Activated T-helper 9 cell treated with anti-CD3 and anti-CD28 coated beads, Interleukin-2, amount 50 U/mL, for 16 hours (primary cell): Measurements from ENCODE around the gene GDPD3.
A peak's percentile ranks its signal among the peaks of the same experiment; 100 is the strongest.

Source experiments
- DNase-seq: peaks from one replicate; pipeline ENCODE4 v3.0.0-alpha.2; 2020; ENCODE audit warnings: low read depth

GDPD3 gene

DNA sequence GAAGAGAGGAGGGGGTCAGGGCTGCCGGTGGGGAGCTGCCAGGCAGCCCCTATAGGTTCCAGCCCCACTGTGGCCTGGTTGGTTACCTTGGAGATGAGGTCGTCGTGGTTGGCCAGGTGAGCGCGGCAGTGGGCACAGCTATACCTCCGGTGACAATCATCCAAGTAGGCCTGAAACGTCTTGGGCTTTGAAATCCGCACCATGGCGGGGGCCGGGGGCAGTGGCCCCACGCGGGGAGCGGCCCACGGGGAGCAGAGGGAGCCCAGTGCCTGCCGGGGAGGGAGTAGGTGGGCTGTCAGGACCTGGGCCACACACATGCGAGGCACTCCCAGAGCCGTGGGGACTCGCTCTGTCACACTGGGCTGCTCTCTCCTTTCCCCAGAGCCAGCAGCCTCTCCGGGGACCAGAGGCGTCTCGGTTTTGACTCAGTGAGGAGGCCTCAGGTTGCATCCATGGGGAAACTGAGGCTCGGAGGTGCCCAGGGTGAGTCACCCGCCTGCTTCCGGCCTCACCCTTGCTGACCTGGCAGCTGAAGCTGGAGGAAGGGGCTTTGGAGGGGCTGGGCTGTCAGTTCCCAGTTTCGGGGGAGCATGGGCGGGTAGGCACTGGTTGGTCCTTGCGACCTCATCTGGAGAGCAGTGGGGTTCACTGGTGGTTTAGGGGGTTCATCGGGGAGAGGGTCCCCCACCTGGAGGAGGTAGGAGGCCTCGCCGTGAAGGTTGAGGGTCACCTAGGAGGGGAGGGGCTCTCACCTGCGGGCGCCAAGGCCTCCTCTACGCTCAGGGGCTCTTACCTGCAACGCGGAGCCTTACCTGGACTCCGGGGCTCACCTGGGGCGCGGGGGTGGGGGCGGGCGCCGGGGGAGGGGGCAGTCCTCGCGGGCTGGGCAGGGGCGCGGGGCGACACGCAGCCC is 17.9 kb downstream of the GDPD3 start:
- no peak for DNase-seq

DNA sequence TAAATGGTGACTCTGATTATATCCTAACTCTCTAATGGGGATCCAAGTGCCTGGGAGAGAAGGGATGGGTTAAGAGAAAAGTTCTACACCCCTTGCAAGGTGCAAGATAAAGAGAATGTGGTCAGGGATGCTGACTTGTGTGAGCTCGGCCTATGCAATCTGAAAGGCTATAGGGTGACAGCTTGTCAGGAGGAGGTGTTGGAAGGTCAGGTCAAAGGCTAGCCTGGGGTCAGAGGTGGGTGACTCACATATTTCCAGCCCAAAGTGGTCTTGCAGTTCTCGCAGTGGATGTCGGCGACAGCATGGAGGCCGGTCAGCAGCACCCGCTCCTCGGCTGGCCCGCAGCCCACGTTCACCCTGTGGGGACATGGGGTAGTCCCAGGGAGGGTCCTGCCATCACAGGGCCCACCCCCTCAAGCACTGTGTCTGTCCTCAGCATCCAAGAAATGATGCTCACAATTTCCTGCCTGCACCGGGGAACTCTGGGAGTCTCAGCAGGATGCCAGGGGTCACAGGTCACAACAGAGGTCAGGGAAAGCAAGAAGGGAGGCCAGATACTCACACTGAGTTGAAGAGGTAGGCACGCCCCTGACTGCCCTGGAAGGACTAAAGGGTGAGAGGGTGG is 18.7 kb downstream of the GDPD3 start:
- no peak for DNase-seq

DNA sequence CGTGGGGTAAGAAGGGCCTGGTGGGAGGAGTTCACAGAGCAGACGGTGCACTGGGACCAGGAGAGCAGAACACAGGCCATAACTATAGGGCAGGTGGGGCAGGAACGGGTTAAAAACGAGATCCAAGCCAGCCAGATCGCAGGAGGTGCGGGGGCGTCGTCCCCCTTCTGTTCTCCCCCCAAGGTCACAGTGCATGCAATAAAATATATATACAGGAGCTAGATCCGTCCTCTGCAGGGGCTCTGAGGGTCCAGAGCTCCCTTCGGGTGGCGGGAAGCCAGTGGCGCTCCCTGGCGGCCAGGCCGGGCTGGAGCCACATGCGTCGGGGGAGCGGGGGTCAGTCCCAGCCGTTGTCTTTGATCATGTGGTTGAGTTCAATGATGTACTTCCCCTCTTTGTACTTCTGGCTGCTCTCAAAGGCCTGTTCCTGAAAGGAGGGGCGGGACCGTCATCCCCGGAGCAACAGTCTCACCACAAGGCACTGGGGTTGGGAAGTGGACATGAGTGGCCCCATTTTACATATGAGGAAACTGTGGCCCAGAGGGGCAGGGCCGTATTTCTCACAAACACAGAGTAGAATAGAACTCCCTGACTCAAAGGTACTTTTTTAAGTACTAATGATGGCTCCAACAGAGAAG is 20.8 kb downstream of the GDPD3 start:
- peak; percentile 49 for DNase-seq

DNA sequence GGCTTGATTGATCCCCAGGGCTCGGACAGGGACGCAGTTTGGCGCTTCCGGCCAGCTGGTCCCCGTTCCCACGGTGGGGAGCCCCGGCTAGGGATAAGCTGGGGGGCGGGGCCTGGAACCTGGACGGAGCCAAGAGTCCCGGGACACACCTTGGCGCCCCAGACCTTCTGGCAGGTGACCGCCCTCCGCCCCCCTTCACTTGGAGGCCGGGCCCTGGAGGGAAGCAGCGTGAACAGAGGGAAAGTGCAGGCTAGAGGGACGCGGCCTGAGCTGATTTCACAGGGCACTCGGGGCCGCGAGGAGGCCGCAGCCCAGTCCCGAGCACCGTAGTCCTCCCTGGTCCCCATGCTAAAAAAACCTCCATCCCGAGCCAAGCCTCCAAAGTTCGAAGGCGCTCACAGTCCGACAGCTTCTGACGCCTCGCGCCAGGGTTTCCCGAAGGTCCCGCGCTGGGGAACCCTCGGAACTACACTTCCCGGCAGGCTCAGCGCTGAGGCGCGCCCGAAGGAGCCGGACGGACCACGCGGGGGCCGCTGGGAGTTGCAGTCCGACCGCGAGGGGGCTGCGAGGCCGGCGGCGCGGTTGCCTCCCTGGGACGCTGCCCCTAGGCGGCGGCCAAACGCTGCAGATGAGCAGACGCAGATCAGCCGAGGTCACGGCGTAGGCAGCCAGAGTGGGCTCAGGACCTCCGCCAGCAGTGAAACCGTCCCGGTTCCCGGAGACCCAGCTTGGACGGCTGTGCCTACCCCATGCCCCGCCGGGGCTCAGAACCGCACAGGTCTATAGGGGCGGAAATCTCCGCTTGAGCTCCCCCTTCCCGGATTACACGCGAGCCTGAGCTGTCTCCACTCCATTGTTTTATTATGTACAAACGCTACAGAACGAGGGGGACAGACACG is 21.6 kb downstream of the GDPD3 start, which contains the start of gene TBX6:
TBX6 (minus strand) TSS at position 451 of the 899 bp plus-strand sequence. CDS start 731 bp downstream, outside the sequence.
- peak; percentile 92 for DNase-seq

DNA sequence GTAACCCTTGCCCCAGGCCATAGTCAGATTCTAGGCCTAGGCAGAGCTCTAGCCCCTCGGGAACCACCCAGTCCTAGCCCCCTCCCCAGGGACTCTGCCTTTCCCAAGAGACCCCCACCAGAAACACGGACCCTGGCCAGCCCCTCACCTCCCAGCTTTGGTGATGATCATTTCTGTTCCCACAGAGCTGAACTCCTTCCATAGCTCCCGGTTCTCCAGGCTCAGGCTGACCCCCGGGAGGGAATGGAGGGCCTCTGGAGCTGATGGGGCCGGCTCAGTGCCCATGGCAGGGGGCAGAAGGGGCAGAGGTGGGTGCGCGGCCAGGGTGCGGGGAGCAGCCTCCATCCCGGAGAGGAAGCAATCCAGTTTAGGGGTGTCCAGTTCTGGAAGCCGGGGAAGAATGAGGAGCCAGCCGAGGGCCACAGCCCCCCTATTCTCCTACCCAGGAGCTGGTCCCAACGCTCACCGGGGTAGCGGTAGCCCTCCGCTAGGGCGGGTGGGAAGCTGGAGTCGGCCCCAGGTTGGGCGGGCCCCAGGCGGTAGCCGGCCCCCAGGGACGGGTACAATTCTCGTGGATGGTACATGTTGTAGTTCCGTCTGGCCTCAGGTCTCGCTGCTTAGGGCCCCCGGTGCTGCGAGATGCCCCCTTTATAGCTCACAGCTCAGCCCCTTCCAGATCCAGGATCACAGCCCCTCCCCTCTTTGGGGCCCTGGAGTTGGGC is 22.6 kb downstream of the GDPD3 start:
- DNase-seq: no peak

DNA sequence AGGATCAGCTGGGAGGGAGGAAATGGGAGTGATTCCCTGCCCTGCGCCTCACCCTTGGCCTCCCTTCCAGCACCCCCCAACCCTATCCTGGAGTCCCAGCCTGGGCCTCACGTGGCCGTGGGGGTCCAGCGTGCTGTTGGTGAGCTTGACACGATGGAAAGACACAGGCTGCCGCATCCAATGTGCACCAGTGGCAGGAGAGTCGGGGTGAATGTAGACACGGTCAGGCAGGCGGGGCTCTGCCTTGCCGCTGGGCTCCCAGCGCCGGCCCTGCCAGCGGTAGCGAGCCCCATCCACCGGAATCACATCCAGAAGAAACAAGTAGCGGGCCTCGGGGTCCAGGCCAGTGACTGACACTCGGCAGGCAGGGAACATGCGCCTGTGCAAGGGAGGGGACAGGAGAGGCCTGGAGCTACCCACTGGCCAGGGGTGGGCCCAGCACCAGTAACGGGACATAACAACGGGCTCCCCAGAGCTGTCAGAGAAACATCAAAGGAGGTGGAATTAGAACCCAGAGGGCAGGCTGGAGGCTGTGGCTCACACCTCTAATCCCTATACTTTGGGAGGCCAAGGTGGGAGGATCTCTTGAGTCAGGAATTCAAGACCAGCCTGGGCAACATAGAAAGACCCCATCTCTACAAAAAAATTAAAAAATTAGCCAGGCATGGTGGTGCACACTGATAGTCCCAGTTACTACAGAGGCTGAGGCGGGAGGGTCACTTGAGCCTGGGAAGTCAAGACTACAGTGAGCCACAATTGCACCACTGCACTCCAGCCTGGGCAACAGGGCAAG is 24.3 kb downstream of the GDPD3 start:
- no peak for DNase-seq

DNA sequence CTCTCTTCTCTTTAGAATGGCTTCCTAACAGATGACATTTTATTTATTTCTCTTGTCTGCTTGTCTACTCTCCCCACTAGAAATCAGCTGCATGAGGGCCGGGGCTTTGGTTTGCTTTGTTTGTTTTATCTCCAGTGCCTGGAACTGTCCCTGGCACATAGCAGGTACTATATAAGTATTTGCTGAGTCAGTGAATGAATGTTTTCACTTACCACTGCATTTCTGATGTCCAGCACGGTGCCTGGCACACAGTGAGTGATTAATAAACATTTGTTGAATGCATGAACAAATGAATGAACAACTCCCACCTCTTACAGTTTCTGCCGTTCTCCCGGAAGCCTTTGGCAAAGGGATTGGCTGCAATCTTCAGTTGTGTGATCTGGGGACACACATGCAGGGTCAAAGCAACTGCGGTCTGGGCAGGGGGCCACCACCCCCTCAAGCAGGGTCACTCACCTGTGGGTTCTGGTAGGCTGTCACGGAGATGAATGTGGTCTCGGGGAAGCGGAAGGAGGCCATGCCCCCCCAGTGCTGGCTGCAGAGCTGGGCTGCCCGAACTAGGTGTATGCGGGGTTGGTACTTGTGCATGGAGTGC is 25.0 kb downstream of the GDPD3 start:
- DNase-seq: no peak

DNA sequence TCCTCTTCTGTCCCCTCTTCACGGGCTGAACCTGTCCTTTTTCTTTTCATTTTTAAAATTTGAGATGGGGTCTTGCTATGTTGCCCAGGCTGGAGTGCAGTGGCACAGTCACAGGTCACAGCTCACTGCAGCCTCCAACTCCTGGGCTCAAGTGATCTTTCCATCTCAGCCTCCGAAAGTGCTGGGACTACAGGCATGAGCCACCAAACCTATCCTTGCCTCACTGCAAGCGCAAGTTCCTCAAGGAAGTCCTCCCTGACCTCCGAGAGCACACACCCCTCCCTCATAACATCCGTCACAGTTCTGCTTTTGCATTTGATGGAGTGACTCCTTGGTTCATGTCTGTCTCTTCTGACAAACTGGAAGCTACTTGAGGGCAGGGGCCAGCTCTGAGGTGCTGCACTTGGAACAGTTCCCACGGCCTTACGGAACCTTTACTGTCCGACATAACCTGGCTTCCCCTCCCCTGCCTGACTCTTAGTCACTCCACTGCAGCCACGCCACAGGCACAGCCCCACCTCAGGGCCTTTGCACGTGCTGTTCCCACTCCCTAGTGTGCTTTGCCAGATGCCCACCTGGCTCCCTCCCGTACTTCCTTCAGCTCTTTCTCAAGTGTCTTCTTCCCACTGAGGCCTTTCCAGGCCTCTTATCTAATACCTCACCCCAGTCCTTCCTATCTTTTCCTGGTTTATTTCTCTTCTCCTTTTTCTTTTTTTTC is 26.0 kb downstream of the GDPD3 start:
- DNase-seq: no peak

DNA sequence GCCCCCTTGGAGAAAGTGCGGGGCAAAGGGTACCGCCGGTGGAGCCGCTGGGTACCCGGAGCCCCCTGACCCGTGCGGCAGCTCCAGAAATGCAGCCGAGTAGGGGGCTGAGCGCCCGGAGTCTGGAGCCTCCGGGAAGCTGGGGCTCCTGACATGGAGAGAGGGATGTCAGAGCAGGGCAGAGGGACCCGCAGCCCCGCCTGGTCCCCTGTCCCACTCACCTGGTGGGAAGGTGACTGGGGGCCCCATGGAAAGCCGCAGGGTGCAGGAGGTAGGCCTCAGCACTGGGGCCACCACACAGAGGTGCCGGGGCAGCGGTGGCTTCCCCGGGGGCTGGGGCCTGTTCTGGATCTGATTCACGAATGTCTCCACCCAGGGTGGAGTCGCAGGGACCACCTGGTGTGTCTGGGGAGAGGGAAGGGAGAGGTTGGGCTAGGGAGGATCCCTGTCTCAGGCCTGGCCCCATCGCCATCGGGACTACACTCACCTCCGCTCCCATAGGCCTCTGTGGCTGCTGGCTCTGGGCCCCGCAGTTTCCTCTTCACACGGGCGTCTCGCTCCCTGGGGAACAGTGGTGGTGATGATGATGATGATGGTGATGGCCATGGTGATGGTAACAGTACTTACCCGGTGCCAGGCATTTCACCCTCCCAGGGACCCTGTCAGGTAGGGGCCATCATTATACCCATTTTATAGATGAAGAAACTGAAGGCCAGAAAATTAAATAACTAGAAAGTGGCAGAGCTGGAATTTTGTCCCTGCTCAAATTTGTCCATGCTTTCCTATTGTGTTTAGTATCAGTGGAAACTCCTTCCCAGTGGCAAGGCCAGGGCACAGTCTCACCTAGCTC is 26.8 kb downstream of the GDPD3 start:
- DNase-seq: no peak

DNA sequence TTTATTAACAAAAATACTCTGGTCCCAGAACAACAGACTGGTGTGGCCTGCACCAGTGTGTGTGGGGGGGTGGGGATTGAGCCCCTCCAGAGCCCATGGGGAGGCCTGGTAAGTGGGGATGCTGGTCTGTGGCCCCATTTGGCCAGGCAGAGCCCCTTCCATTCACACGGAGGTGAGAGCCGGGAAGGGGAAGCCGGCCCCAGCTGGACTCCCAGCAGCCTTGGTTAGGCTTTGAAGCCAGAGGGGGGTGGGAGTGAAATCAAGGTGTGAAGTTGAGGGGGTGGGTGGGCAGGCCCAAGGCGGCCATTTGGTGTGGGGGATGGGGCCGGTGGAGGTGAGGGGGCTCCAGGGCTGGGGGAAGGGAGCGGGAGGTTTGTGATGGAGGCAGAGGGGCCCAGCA is 27.5 kb downstream of the GDPD3 start:
- no peak for DNase-seq

DNA sequence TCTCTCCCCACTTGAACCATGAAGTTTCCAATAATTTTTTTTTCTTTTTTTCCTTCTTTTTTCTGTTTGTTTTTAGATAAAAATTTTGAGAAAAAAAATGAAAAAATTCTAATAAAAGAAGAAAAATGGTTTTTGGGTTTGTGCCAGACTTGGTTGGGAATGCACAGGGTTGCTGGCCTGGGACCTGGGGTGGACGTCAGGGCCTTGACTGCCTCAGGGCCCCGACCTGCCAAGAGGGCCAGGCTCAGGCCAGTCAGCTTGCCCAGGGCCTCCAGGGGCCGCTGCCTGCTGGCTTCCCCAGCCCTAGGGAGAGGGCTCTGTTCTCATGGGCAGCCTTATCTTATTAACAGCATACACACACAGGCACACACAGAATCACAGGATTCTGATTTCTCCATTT is 28.1 kb downstream of the GDPD3 start:
- DNase-seq: no peak

DNA sequence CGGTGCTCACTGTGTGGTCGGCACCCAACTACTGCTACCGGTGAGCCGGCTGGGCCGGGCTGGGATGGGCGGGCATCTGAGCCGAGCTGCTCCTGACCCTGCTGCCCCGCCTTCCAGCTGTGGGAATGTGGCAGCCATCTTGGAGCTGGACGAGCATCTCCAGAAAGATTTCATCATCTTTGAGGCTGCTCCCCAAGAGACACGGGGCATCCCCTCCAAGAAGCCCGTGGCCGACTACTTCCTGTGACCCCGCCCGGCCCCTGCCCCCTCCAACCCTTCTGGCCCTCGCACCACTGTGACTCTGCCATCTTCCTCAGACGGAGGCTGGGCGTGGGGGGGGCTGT is 28.5 kb downstream of the GDPD3 start:
- no peak for DNase-seq

DNA sequence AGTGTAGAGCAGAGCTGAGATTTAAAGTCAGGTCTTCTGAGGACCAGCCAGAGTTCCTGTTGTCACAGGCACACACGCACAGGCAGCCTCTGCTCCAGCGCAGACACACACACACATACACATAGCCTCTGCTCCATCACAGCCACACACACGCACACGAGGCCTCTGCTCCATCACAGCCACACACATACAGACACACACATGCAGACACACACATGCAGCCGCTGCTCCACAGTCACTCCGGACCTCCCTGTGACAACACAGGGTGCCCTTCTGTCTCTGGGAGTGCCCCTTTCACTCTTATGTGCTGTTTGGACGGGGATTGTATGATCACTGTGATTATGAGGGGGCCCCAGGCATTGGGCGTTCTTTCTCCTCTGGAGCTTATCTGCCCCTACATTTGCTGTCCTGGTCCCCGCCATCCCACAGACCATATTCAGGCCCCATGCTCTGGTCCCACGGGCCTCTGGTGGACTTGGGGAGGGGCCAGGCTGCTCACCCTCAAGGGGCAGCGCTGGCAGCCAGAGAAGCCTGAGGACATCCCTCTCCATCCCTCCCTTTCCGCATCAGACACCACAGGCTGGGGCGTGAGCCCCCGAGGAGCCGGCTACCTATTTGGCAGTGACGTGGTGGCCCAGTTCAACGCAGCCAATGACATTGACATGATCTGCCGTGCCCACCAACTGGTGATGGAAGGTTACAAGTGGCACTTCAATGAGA is 29.1 kb downstream of the GDPD3 start:
- no peak for DNase-seq

DNA sequence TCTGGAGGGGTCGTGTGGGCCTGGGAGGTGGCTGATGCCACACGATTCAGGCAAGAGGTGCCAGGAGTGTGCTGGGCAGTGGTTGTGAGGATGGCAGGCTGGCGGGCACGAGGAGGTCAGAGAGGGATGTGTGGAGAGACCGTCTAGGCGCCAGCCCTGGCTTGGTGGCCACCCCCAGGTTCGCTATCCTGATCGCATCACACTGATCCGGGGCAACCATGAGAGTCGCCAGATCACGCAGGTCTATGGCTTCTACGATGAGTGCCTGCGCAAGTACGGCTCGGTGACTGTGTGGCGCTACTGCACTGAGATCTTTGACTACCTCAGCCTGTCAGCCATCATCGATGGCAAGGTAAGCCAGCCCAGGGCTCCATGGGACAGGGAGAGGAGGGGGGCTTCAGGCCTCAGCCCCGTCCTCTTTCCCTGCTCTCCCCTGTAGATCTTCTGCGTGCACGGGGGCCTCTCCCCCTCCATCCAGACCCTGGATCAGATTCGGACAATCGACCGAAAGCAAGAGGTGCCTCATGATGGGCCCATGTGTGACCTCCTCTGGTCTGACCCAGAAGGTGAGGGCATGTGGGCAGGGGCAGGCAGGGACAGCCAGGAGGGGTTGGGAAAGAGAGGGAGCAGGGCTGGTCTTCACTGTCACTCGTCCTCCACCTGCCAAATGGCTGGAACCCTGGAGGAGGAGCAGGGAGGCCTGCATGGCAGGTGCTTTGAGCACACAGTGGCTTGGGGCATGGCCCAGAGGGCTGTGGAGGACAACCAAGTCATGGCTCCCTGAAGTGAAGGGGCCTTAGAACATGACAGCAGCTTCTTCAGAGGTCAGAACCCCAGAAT is 29.9 kb downstream of the GDPD3 start:
- no peak for DNase-seq

DNA sequence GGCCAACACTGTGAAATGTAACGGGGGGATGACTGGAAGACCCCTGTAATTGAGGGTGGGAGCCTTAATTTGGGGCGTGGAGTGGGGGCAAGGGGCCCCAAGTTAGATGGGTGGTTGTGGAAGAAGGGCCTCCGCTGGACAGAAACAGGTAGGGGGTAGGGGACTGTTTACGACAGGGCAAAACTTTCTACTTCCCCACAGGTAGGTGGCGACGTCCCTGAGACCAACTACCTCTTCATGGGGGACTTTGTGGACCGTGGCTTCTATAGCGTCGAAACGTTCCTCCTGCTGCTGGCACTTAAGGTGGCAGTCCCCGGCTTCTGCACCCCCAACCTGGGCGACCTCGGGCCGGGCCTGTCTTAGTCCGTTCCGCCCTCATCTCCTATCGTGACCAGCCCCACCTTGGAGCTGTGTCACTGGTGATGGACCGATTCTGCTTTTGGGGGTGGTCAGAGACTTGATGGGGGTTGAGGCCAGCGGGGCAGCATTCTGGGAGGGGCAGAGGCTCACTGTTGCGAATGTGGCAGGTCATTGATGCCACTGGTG is 30.7 kb downstream of the GDPD3 start:
- no peak for DNase-seq

DNA sequence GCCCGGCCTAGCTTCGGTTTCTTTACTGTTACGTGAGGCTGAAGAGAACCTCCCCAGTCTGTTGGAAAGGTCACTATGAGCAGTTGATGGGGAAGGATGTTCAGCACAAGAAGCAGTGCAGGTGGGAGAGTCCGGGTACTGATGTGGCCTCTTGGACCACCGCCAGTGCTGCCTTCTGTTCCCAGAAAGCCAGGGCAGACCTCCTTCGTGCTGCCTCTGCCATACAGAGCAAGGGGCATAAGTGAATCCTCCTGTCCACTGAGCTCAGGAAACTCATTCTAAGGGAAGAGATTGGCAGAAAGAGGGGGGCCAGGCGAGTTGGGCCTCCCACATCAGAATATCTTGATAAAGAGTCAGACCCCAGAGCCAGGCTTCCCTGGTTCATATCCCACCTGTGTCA is 33.9 kb downstream of the GDPD3 start:
- no peak for DNase-seq

DNA sequence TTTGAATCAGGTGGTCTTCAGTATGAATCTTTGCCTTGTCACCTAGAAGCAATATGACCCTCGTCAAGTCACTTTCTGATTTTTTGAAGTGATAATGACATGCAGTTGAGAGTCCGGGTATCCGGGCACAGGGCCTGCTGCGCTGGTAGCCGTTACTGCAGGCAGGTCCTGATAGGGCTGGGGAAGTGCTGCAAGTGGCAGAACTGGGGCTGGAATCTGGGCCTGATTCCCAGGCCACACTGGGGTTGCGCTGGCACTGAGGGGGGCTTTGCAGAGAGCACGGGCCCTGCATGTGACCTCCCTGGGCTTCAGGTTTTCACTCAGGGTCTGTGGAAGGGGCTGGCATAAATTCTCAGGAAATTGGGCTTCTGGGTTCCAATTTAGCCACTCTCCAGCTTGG is 34.6 kb downstream of the GDPD3 start:
- DNase-seq: no peak
